SK-N-SH (cell line): ENCODE measurements around the gene TMEM54. TPM values are rescaled to one million over a fixed set of nuclear protein-coding genes. Genes with fewer than 3 reads are reported as not detected.

Source experiments
- CTCF ChIA-PET: fragments of 300-600, 350-600 bp; formaldehyde crosslinking; extraction: SDS; loops from one replicate; lab custom pipeline; 2021; lab: Yijun Ruan, JAX
- POLR2A ChIA-PET: fragments of 350-600 bp; sonication (Branson Sonifier 250); formaldehyde crosslinking; extraction: SDS; loops from one replicate; lab custom pipeline; 2020; ENCODE audit warnings: antibody characterized with exemption, inconsistent platforms; lab: Yijun Ruan, JAX
- DNase-seq: peaks from one replicate; pipeline ENCODE4 v3.0.0; 2012
- H2AFZ ChIP-seq: fragments of 200-600 bp; sonication (generic); 2 replicates; pipeline ENCODE4 v1.8.1; 2016; ENCODE audit warnings: antibody characterized with exemption, mild to moderate bottlenecking, low read depth
- H3F3A ChIP-seq: fragments of 200-600 bp; sonication (generic); replicated peaks from 2 replicates; pipeline ENCODE3; 2016; ENCODE audit warnings: antibody characterized with exemption, mild to moderate bottlenecking; ENCODE audit not compliant: insufficient read depth
- H3K27ac ChIP-seq, 2 experiments: fragments of 200-500 bp in 1 of 2; fragments of 200-600 bp in 1 of 2; sonication (Bioruptor generic) in 1 of 2; sonication (generic), shearing (Covaris generic) in 1 of 2; 2 replicates each; pipeline versions ENCODE4 v1.5.1 to v1.6.1; 2014 to 2016; ENCODE audit warnings: low read depth in 2 of 2, inconsistent platforms in 1 of 2, low read length in 1 of 2, mild to moderate bottlenecking in 1 of 2, mixed read lengths in 1 of 2
- H3K27me3 ChIP-seq: fragments of 200-600 bp; sonication (generic), shearing (Covaris generic); 2 replicates; pipeline ENCODE4 v1.6.1; 2016; ENCODE audit warnings: mixed run types; ENCODE audit not compliant: insufficient read depth
- H3K36me3 ChIP-seq, 2 experiments: fragments of 200-500 bp in 1 of 2; fragments of 200-600 bp in 1 of 2; sonication (Bioruptor generic) in 1 of 2; sonication (generic) in 1 of 2; replicated peaks in 1 of 2; 2 replicates each; pipeline versions ENCODE3 to v1.5.1; 2014 to 2016; ENCODE audit warnings: low read length in 1 of 2, mild to moderate bottlenecking in 1 of 2; ENCODE audit not compliant: insufficient read depth in 2 of 2, control insufficient read depth in 1 of 2
- H3K4me1 ChIP-seq, 2 experiments: fragments of 200-500 bp in 1 of 2; fragments of 200-600 bp in 1 of 2; sonication (Bioruptor generic) in 1 of 2; sonication (generic), shearing (Covaris generic) in 1 of 2; 2 replicates each; pipeline versions ENCODE4 v1.5.1 to v1.6.1; 2014 to 2016; ENCODE audit warnings: low read depth in 1 of 2, low read length in 1 of 2, mixed run types in 1 of 2; ENCODE audit not compliant: insufficient read depth in 2 of 2, control insufficient read depth in 1 of 2
- H3K4me2 ChIP-seq: fragments of 200-600 bp; sonication (generic), shearing (Covaris generic); 2 replicates; pipeline ENCODE4 v1.6.1; 2017; ENCODE audit warnings: mixed run types
- H3K4me3 ChIP-seq, 2 experiments: fragments of 200-500 bp in 1 of 2; fragments of 200-600 bp in 1 of 2; sonication (Bioruptor generic) in 1 of 2; sonication (generic), shearing (Covaris generic) in 1 of 2; 2 replicates each; pipeline versions ENCODE4 v1.5.1 to v1.8.1; 2014 to 2016; ENCODE audit warnings: low read depth in 2 of 2, inconsistent platforms in 1 of 2, low read length in 1 of 2, mild to moderate bottlenecking in 1 of 2, mixed read lengths in 1 of 2, moderate library complexity in 1 of 2
- H3K79me2 ChIP-seq: fragments of 200-600 bp; sonication (generic); 2 replicates; pipeline ENCODE4 v1.8.1; 2017; ENCODE audit warnings: mild to moderate bottlenecking; ENCODE audit not compliant: insufficient read depth
- H3K9ac ChIP-seq: fragments of 200-600 bp; sonication (generic); 2 replicates; pipeline ENCODE4 v1.6.1; 2017; ENCODE audit warnings: mixed run types
- H3K9me2 ChIP-seq: fragments of 200-600 bp; sonication (generic); 2 replicates; pipeline ENCODE4 v1.6.1; 2017; ENCODE audit warnings: mixed run types
- H3K9me3 ChIP-seq: fragments of 200-600 bp; sonication (generic); 2 replicates; pipeline ENCODE4 v1.6.1; 2017; ENCODE audit warnings: mixed run types, mild to moderate bottlenecking, moderate library complexity
- H4K20me1 ChIP-seq: fragments of 200-600 bp; sonication (generic); 2 replicates; pipeline ENCODE4 v1.6.1; 2017; ENCODE audit warnings: mild to moderate bottlenecking, mixed run types; ENCODE audit not compliant: insufficient read depth
- CHD2 ChIP-seq: fragments of 150-350 bp; IDR thresholded peaks from 2 replicates; pipeline ENCODE4 v1.6.1; 2018; ENCODE audit warnings: low read length; ENCODE audit not compliant: partially characterized antibody
- ELF1 ChIP-seq: IDR thresholded peaks from 2 replicates; pipeline ENCODE4 v1.4.0; 2012
- FOSL2 ChIP-seq: IDR thresholded peaks from 2 replicates; pipeline ENCODE4 v1.4.0; 2012; ENCODE audit warnings: low read depth, mild to moderate bottlenecking, moderate library complexity, borderline replicate concordance
- FOXJ3 ChIP-seq: sonication (generic); formaldehyde crosslinking; IDR thresholded peaks from 2 replicates; pipeline ENCODE4 v1.5.1; 2020; ENCODE audit warnings: mild to moderate bottlenecking, missing genetic modification reagents
- IRF3 ChIP-seq: fragments of 150-350 bp; IDR thresholded peaks from 2 replicates; pipeline ENCODE4 v1.6.1; 2016; ENCODE audit warnings: mild to moderate bottlenecking, low read depth, low read length
- JUND ChIP-seq: IDR thresholded peaks from 2 replicates; pipeline ENCODE4 v1.4.0; 2012
- MXI1 ChIP-seq: IDR thresholded peaks from 2 replicates; pipeline ENCODE4 v1.6.1; 2012; ENCODE audit warnings: mild to moderate bottlenecking, low read depth, low read length, improper control_type of control experiment
- NFIC ChIP-seq: IDR thresholded peaks from 2 replicates; pipeline ENCODE4 v1.4.0; 2012; ENCODE audit warnings: borderline replicate concordance
- NRF1 ChIP-seq: IDR thresholded peaks from 2 replicates; pipeline ENCODE4 v1.6.1; 2012; ENCODE audit warnings: low read depth, mild to moderate bottlenecking, low read length
- POLR2AphosphoS5 ChIP-seq: IDR thresholded peaks from 2 replicates; pipeline ENCODE4 v1.6.1; 2012; ENCODE audit warnings: low read depth, low read length
- RCOR1 ChIP-seq: fragments of 150-350 bp; IDR thresholded peaks from 2 replicates; pipeline ENCODE4 v1.6.1; 2017; ENCODE audit warnings: antibody characterized with exemption, low read length
- SIN3A ChIP-seq: IDR thresholded peaks from 2 replicates; pipeline ENCODE4 v1.6.1; 2012; ENCODE audit warnings: low read depth, mild to moderate bottlenecking, low read length, moderate library complexity, borderline replicate concordance
- SMC3 ChIP-seq: IDR thresholded peaks from 2 replicates; pipeline ENCODE4 v1.6.1; 2012; ENCODE audit warnings: low read depth, low read length, improper control_type of control experiment
- USF2 ChIP-seq: fragments of 150-350 bp; IDR thresholded peaks from 2 replicates; pipeline ENCODE4 v1.6.1; 2017; ENCODE audit warnings: antibody characterized with exemption, low read length, low read depth, borderline replicate concordance
- YY1 ChIP-seq: IDR thresholded peaks from 2 replicates; pipeline ENCODE4 v1.4.0; 2012; ENCODE audit warnings: low read depth, mild to moderate bottlenecking
- WGBS: methylation state at CpG from one replicate; pipeline ENCODE4 v1.1.6; 2017; ENCODE audit warnings: low lambda C conversion rate; 5-methylcytosine and 5-hydroxymethylcytosine counted together
- polyA plus RNA-seq, 3 experiments: library from polyadenylated mRNA; depleted of rRNA; stranded (reverse); fragments of >200 nt; gene quantifications; 2 replicates each; pipeline ENCODE4 v1.2.3, GENCODE V29; 2012
- TF ChIP-seq, protein P1 (sequence below): IDR thresholded peaks from 2 replicates; pipeline ENCODE4; 2012
- TF ChIP-seq, protein P2 (sequence below): IDR thresholded peaks from 2 replicates; pipeline ENCODE4 v1.4.0; 2012; ENCODE audit warnings: low read depth, borderline replicate concordance

The TMEM54 gene
- polyA plus RNA-seq, 1 of the 3 experiments (the other 2 are of a cell fraction), result 66.6 TPM

DNA sequence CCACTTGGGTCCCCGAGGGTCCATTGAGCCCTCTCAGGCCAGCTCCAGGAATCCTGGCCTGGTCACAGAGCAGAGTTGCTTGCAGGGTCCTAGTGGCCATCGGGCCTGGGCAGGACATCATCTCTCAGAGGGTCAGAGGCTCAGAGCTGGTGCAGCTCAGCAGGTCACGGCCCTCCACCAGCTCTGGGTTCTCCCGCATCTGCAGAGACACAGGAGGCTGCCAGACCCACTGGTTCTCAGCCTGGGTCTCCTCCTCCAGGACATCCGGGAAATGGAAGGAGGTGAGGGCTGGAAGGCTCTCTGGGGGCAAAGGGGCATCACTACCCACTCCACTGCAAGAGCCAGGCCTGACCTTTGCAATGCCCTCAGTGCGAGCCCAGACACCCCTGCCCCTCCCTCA is 6.5 kb downstream of the TMEM54 start:
- Histone ChIP-seq H3K9me3 (no peaks in the 10 kb centered on the region), H3K27me3 (0 out of 2 replicates have a peak, but pooled peaks cover 5% of the 10 kb centered on the region), H4K20me1 (no peaks in the 10 kb centered on the region), H3K4me1 (peaks cover 0 to 4% of the 10 kb centered on the region in 2 experiments; a peak in 2 of 4 replicates), H3K27ac (no peak overlapping the region), H3K36me3 (no peaks in the 10 kb centered on the region), H3K4me3 (no peak overlapping the region), H3K79me2 (no peaks in the 10 kb centered on the region), H3K9ac (no peak overlapping the region), H2AFZ (no peak overlapping the region), H3K4me2 (no peak overlapping the region), H3K9me2 (no peaks in the 10 kb centered on the region), H3F3A (peaks cover 4% of the 10 kb centered on the region)
- no peak for DNase-seq
- WGBS, result 92% methylated on average over 4 of the region's 6 CpGs
- CTCF ChIA-PET, result interaction anchor here (1.4 to 3.3 kb wide), 5 partner anchors 13 to 189 kb away, joined by 5 to 16 read pairs (median 9); no protein-coding TSS in a partner anchor
- TF ChIP-seq USF2 (no peak), FOXJ3 (no peak), NFIC (no peak), ELF1 (no peak), MXI1 (no peak), CHD2 (no peak), YY1 (no peak), SMC3 (no peak), NRF1 (no peak), JUND (no peak), RCOR1 (no peak), POLR2AphosphoS5 (no peak), IRF3 (no peak), SIN3A (no peak), FOSL2 (no peak)
- TF ChIP-seq, protein P1, sequence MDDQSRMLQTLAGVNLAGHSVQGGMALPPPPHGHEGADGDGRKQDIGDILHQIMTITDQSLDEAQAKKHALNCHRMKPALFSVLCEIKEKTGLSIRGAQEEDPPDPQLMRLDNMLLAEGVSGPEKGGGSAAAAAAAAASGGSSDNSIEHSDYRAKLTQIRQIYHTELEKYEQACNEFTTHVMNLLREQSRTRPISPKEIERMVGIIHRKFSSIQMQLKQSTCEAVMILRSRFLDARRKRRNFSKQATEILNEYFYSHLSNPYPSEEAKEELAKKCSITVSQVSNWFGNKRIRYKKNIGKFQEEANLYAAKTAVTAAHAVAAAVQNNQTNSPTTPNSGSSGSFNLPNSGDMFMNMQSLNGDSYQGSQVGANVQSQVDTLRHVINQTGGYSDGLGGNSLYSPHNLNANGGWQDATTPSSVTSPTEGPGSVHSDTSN, result no peak
- TF ChIP-seq, protein P2, sequence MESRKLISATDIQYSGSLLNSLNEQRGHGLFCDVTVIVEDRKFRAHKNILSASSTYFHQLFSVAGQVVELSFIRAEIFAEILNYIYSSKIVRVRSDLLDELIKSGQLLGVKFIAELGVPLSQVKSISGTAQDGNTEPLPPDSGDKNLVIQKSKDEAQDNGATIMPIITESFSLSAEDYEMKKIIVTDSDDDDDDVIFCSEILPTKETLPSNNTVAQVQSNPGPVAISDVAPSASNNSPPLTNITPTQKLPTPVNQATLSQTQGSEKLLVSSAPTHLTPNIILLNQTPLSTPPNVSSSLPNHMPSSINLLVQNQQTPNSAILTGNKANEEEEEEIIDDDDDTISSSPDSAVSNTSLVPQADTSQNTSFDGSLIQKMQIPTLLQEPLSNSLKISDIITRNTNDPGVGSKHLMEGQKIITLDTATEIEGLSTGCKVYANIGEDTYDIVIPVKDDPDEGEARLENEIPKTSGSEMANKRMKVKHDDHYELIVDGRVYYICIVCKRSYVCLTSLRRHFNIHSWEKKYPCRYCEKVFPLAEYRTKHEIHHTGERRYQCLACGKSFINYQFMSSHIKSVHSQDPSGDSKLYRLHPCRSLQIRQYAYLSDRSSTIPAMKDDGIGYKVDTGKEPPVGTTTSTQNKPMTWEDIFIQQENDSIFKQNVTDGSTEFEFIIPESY, result no peak
- POLR2A ChIA-PET, result no interaction called here
